HepG2 (cell line): Measurements from ENCODE around the gene COQ8B. TPM values are rescaled to one million over a fixed set of nuclear protein-coding genes. Genes with fewer than 3 reads are reported as not detected.

Source experiments
- ATAC-seq: fragments of 200-7000 bp; cut with Tn5 transposase; 3 replicates; pipeline ENCODE4 v1.9.1; 2020; ENCODE audit warnings: mild to moderate bottlenecking, moderate library complexity
- BruUV-seq: library from RNA; stranded (reverse); fragments of 400-500 nt; replicated peaks from 2 replicates; lab custom pipeline; 2021; lab: Mats Ljungman, UMichigan
- CTCF ChIA-PET: fragments of 300-600 bp; formaldehyde crosslinking; extraction: SDS; loops from one replicate; lab custom pipeline; 2021; ENCODE audit warnings: low total read pairs, inconsistent platforms, low intra/inter-chr PET ratio; lab: Yijun Ruan, JAX
- POLR2A ChIA-PET: fragments of 350-600 bp; sonication (Branson Sonifier 250); formaldehyde crosslinking; loops from one replicate; lab custom pipeline; 2020; ENCODE audit warnings: antibody characterized with exemption, inconsistent platforms; lab: Yijun Ruan, JAX
- DNase-seq: peaks from one replicate; pipeline ENCODE4 v3.0.0-alpha.2; 2015; ENCODE audit warnings: low spot score
- FAIRE-seq: peaks from 3 replicates; lab custom pipeline; 2011; peaks lifted over from hg19 to GRCh38; lab: Jason Lieb, UNC
- H2AFZ ChIP-seq: one replicate; pipeline ENCODE4 v1.6.1; 2011; ENCODE audit warnings: low read length, inconsistent platforms
- H3K27ac ChIP-seq: fragments of 300-600 bp; 3 replicates; pipeline ENCODE4 v1.8.0; 2011; ENCODE audit warnings: mixed run types, mild to moderate bottlenecking, mixed read lengths, low read length, inconsistent platforms; ENCODE audit not compliant: insufficient read depth; ENCODE audit errors: extremely low read length
- H3K27me3 ChIP-seq, 2 experiments: fragments of 200-600 bp in 1 of 2; 2 replicates in 1 of 2; 3 replicates in 1 of 2; pipeline versions ENCODE4 v1.6.0 to v1.8.0; 2011; ENCODE audit warnings: low read length in 2 of 2, mild to moderate bottlenecking in 2 of 2, moderate library complexity in 2 of 2, inconsistent platforms in 1 of 2; ENCODE audit not compliant: insufficient read depth in 2 of 2, control insufficient read depth in 1 of 2
- H3K36me3 ChIP-seq, 2 experiments: fragments of 200-600 bp in 1 of 2; replicated peaks in 1 of 2; 2 replicates in 1 of 2; 3 replicates in 1 of 2; pipeline versions ENCODE4 v1.5.1 to v1.8.0; 2011; ENCODE audit warnings: low read length in 2 of 2, inconsistent platforms in 1 of 2; ENCODE audit not compliant: insufficient read depth in 2 of 2, control insufficient read depth in 1 of 2
- H3K4me1 ChIP-seq: 2 replicates; pipeline ENCODE4 v1.5.1; 2012; ENCODE audit warnings: low read length, inconsistent platforms; ENCODE audit not compliant: insufficient read depth
- H3K4me2 ChIP-seq: 2 replicates; pipeline ENCODE4 v1.6.0; 2011; ENCODE audit warnings: low read depth, low read length, inconsistent platforms
- H3K4me3 ChIP-seq, 3 experiments: fragments of 200-600 bp in 1 of 3; sonication (generic), shearing (Covaris generic) in 1 of 3; replicated peaks in 1 of 3; 2 replicates each; pipeline ENCODE4 v1.5.1; 2011 to 2016; ENCODE audit warnings: low read length in 3 of 3, inconsistent platforms in 2 of 3, low read depth in 2 of 3, mild to moderate bottlenecking in 2 of 3, control low read depth in 1 of 3, mixed read lengths in 1 of 3; ENCODE audit not compliant: insufficient read depth in 1 of 3
- H3K79me2 ChIP-seq: one replicate; pipeline ENCODE4 v1.6.1; 2011; ENCODE audit warnings: low read length, inconsistent platforms; ENCODE audit not compliant: insufficient read depth
- H3K9ac ChIP-seq: 2 replicates; pipeline ENCODE4 v1.6.0; 2011; ENCODE audit warnings: mild to moderate bottlenecking, low read depth, low read length, inconsistent platforms; ENCODE audit not compliant: insufficient read depth
- H3K9me3 ChIP-seq: 2 replicates; pipeline ENCODE4 v1.5.1; 2012; ENCODE audit warnings: mild to moderate bottlenecking, low read length
- H4K20me1 ChIP-seq: 2 replicates; pipeline ENCODE4 v1.6.0; 2011; ENCODE audit warnings: inconsistent platforms, mild to moderate bottlenecking, low read length, moderate library complexity; ENCODE audit not compliant: insufficient read depth
- CTCF ChIP-seq: sonication (generic); formaldehyde crosslinking; IDR thresholded peaks from 2 replicates; pipeline ENCODE4 v1.5.0; 2020; ENCODE audit warnings: mild to moderate bottlenecking, missing genetic modification reagents, moderate library complexity
- STAG1 ChIP-seq: sonication (generic); formaldehyde crosslinking; IDR thresholded peaks from 2 replicates; pipeline ENCODE4 v1.4.0; 2020; ENCODE audit warnings: missing genetic modification reagents
- ZNF318 ChIP-seq: sonication (generic); formaldehyde crosslinking; IDR thresholded peaks from 2 replicates; pipeline ENCODE4 v1.4.0; 2020; ENCODE audit warnings: mild to moderate bottlenecking, missing genetic modification reagents
- ZNF687 ChIP-seq: sonication (generic); formaldehyde crosslinking; IDR thresholded peaks from 2 replicates; pipeline ENCODE4 v1.5.1; 2020; ENCODE audit warnings: mild to moderate bottlenecking, missing genetic modification reagents, moderate library complexity
- ZNF841 ChIP-seq: sonication (generic); formaldehyde crosslinking; IDR thresholded peaks from 2 replicates; pipeline ENCODE4 v1.8.1; 2023; ENCODE audit warnings: missing genetic modification reagents, borderline replicate concordance
- WGBS: methylation state at CpG from one replicate; pipeline ENCODE4 v1.1.6; 2017; ENCODE audit warnings: low lambda C conversion rate; 5-methylcytosine and 5-hydroxymethylcytosine counted together
- in situ Hi-C: cut with HindIII; loops from 2 replicates; pipeline ENCODE4 v1.10.0; 2017; ENCODE audit warnings: low pct_unique_long_range_greater_than_20kb; ENCODE audit not compliant: extremely low pct_ligation_motif_present
- intact Hi-C: fragments of 100-400 bp; cut with micrococcal nuclease; formaldehyde crosslinking; loops from one replicate; pipeline ENCODE4 v1.10.0; 2022; ENCODE audit not compliant: unreplicated experiment
- polyA plus RNA-seq, 8 experiments: library from polyadenylated mRNA; depleted of rRNA in 3 of 8; stranded (reverse) in 7 of 8; unstranded in 1 of 8; fragments of >200 nt; fragmentation: Illumina TruSeq in 4 of 8; extraction: Trizol in 4 of 8; gene quantifications; 2 replicates each; pipeline versions ENCODE4 v1.2.1 to v1.2.3, GENCODE V29; 2011 to 2016; ENCODE audit warnings: low read depth in 4 of 8, missing spikeins in 1 of 8, mixed read lengths in 1 of 8; ENCODE audit not compliant: insufficient read depth in 1 of 8
- total RNA-seq, 5 experiments: library from RNA; depleted of rRNA; stranded (reverse); fragments of >200 nt; fragmentation: Illumina TruSeq; extraction: Trizol; gene quantifications; 2 replicates each; pipeline ENCODE4 v1.2.3, GENCODE V29; 2016; ENCODE audit warnings: low read depth in 1 of 5
- TF ChIP-seq, protein P1 (sequence below): sonication (generic); formaldehyde crosslinking; IDR thresholded peaks from 2 replicates; pipeline ENCODE4 v1.4.0; 2020; ENCODE audit warnings: mild to moderate bottlenecking, missing genetic modification reagents

Gene COQ8B
- total and polyA plus RNA-seq, 2 of the 13 experiments (the other 11 are each of a cell fraction or from before 2014, with no cell fraction given), result 12.3 to 17.2 TPM

- Histone ChIP-seq H4K20me1 (no peaks in the 10 kb centered on the region), H3K4me2 (no peak overlapping the region), H3K36me3 (no peaks in the 10 kb centered on the region), H3K9ac (no peak overlapping the region), H3K79me2 (no peaks in the 10 kb centered on the region), H3K9me3 (no peaks in the 10 kb centered on the region), H3K27me3 (no peaks in the 10 kb centered on the region), H3K4me3 (no peak overlapping the region), H3K27ac (no peak overlapping the region), H2AFZ (no peak overlapping the region), H3K4me1 (no peaks in the 10 kb centered on the region)
- intact Hi-C loops (no loop called here), in situ Hi-C loops (no loop called here)
- ATAC-seq, result peak; percentile 54; the same call in 2 of the 3 replicates
- POLR2A ChIA-PET, result no interaction called here
- FAIRE-seq, result no peak
- CTCF ChIA-PET, result no interaction called here
- TF ChIP-seq ZNF318, result no peak
- peak; percentile 47 for TF ChIP-seq CTCF
- TF ChIP-seq, protein P1, sequence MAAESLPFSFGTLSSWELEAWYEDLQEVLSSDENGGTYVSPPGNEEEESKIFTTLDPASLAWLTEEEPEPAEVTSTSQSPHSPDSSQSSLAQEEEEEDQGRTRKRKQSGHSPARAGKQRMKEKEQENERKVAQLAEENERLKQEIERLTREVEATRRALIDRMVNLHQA (CRISPR knock-in tag), result no peak
- TF ChIP-seq ZNF687, result 0 out of 2 replicates have a peak, but pooled peaks have one; percentile 22
- no peak for TF ChIP-seq ZNF841 (CRISPR knock-in tag)
- TF ChIP-seq STAG1, result peak; percentile 33; the same call in 1 of the 2 replicates
- no peak for DNase-seq
- no TSS peak for BruUV-seq
- WGBS, result 48% methylated on average over 4 of the region's 4 CpGs
Measured at GRCh38 chr19:40681039-40681438, 35.6 kb downstream of the COQ8B start.
